ENCODE measurements around the gene C10orf53. TPM values are rescaled to one million over a fixed set of nuclear protein-coding genes. Genes with fewer than 3 reads are reported as not detected.

C10orf53 gene
- total RNA-seq, 6 experiments from 2014 or later = not detected

- ATAC-seq (no peak), DNase-seq (peak in 2 of 3 donors; percentile 19 to 37)
- no peaks in the 10 kb centered on the region for H3K4me1 ChIP-seq
- no peaks in the 10 kb centered on the region for H3K27me3 ChIP-seq
- no peak overlapping the region for H3K4me3 ChIP-seq
- H3K36me3 ChIP-seq = no peaks in the 10 kb centered on the region
- no peak overlapping the region for H3K27ac ChIP-seq
- intact Hi-C loops (cut with DNase I) = no loop called here
- 48% methylated on average over 4 of the region's 8 CpGs for WGBS (ENCODE audit: insufficient coverage, low coverage, low lambda C conversion rate, missing lambda C conversion rate)
- no peaks in the 10 kb centered on the region for H3K9me3 ChIP-seq
- no peak for TF ChIP-seq POLR2A (IDR thresholded peaks at IDR 0.05)
- TF ChIP-seq CTCF (IDR thresholded peaks at IDR 0.05) = no peak
Measured at GRCh38 chr10:49634069-49634660, 45.3 kb upstream of the C10orf53 start.

- H3K36me3 ChIP-seq = no peaks in the 10 kb centered on the region
- H3K4me3 ChIP-seq = no peak overlapping the region
- intact Hi-C loops (cut with DNase I) = no loop called here
- TF ChIP-seq CTCF (IDR thresholded peaks at IDR 0.05) (no peak), POLR2A (IDR thresholded peaks at IDR 0.05) (no peak)
- ATAC-seq (no peak), DNase-seq (no peak)
- 72% methylated on average over 2 of the region's 3 CpGs for WGBS (ENCODE audit: insufficient coverage, low coverage, low lambda C conversion rate, missing lambda C conversion rate)
- no peak overlapping the region for H3K27ac ChIP-seq
- no peaks in the 10 kb centered on the region for H3K4me1 ChIP-seq
- peaks cover 0 to 6% of the 10 kb centered on the region in 2 donors for H3K27me3 ChIP-seq
- no peaks in the 10 kb centered on the region for H3K9me3 ChIP-seq
Measured at GRCh38 chr10:49642311-49642710, 37.1 kb upstream of the C10orf53 start.

- ATAC-seq (peak in 1 of 4 donors; percentile 17), DNase-seq (peak in 1 of 3 donors; percentile 32)
- Histone ChIP-seq H3K9me3 (no peaks in the 10 kb centered on the region), H3K4me1 (no peaks in the 10 kb centered on the region), H3K27ac (no peak overlapping the region), H3K36me3 (no peaks in the 10 kb centered on the region), H3K4me3 (no peak overlapping the region), H3K27me3 (peaks cover 0 to 6% of the 10 kb centered on the region in 2 donors)
- intact Hi-C loops (cut with DNase I) = no loop called here
- 78% methylated on average over 2 of the region's 5 CpGs for WGBS (ENCODE audit: insufficient coverage, low coverage, low lambda C conversion rate, missing lambda C conversion rate)
- TF ChIP-seq POLR2A (IDR thresholded peaks at IDR 0.05) (no peak), CTCF (IDR thresholded peaks at IDR 0.05) (no peak)
Measured at GRCh38 chr10:49643241-49644034, 36.0 kb upstream of the C10orf53 start.

GRCh38 chr10:49644035-49644646 is 35.3 kb upstream of the C10orf53 start:
- H3K27me3 ChIP-seq = peaks cover 0 to 6% of the 10 kb centered on the region in 2 donors
- no peak overlapping the region for H3K4me3 ChIP-seq
- no peak for ATAC-seq
- H3K27ac ChIP-seq = no peak overlapping the region
- intact Hi-C loops (cut with DNase I) = no loop called here
- DNase-seq = no peak
- H3K36me3 ChIP-seq = no peaks in the 10 kb centered on the region
- no peak for TF ChIP-seq POLR2A (IDR thresholded peaks at IDR 0.05)
- TF ChIP-seq CTCF (IDR thresholded peaks at IDR 0.05) = no peak
- H3K9me3 ChIP-seq = no peaks in the 10 kb centered on the region
- 54% methylated on average over 4 of the region's 7 CpGs for WGBS (ENCODE audit: insufficient coverage, low coverage, low lambda C conversion rate, missing lambda C conversion rate)
- H3K4me1 ChIP-seq = no peaks in the 10 kb centered on the region

All from right lobe of liver (tissue), 6 donors.